T-helper 17 cell (primary cell): ENCODE data around the gene MKRN3. TPM values are rescaled to one million over a fixed set of nuclear protein-coding genes. Genes with fewer than 3 reads are reported as not detected.

Experiments used
- ATAC-seq: fragments of 150-1000 bp; cut with Tn5 transposase; 2 replicates; pipeline ENCODE4 v1.10.0; 2021; ENCODE audit warnings: mild to moderate bottlenecking, moderate library complexity
- DNase-seq, 3 donors: peaks; one replicate each; pipeline versions ENCODE4 v3.0.0 to v3.0.0-alpha.2; 2020 to 2021
- H3K9me3 ChIP-seq: one replicate; pipeline ENCODE4 v1.7.0; 2013; ENCODE audit warnings: low read length, mild to moderate bottlenecking; ENCODE audit not compliant: control insufficient read depth, poor library complexity, severe bottlenecking
- H3K27ac Mint-ChIP-seq: one replicate; pipeline ENCODE4 v1.8.0; 2022; ENCODE audit warnings: mild to moderate bottlenecking, moderate library complexity, mixed read lengths
- H3K27me3 Mint-ChIP-seq: one replicate; pipeline ENCODE4 v1.8.0; 2022; ENCODE audit warnings: mixed read lengths
- H3K36me3 Mint-ChIP-seq: one replicate; pipeline ENCODE4 v1.8.0; 2022; ENCODE audit warnings: low read depth, mixed read lengths
- H3K4me1 Mint-ChIP-seq: one replicate; pipeline ENCODE4 v1.8.0; 2022; ENCODE audit warnings: mild to moderate bottlenecking, mixed read lengths
- H3K4me3 Mint-ChIP-seq: one replicate; pipeline ENCODE4 v1.8.0; 2022; ENCODE audit warnings: mild to moderate bottlenecking, moderate library complexity, mixed read lengths
- total RNA-seq, 4 donors: library from RNA in 2 of 4; stranded (reverse) in 2 of 4; gene quantifications; one replicate each; pipeline ENCODE4 v1.2.3 and lab custom pipeline; 2022 to 2026

The MKRN3 gene
- total RNA-seq, 2 donors from 2014 or later: 0.55 to 0.86 TPM

GRCh38 chr15:23599053-23599452 lies 33.6 kb downstream of the MKRN3 start:
- Mint-ChIP-seq H3K4me1 (no peaks in the 10 kb centered on the region), H3K27me3 (no peaks in the 10 kb centered on the region), H3K4me3 (no peak overlapping the region), H3K36me3 (peaks cover 2% of the 10 kb centered on the region), H3K27ac (no peak overlapping the region)
- H3K9me3 ChIP-seq: no peaks in the 10 kb centered on the region
- DNase-seq: no peak
- no peak for ATAC-seq

DNA sequence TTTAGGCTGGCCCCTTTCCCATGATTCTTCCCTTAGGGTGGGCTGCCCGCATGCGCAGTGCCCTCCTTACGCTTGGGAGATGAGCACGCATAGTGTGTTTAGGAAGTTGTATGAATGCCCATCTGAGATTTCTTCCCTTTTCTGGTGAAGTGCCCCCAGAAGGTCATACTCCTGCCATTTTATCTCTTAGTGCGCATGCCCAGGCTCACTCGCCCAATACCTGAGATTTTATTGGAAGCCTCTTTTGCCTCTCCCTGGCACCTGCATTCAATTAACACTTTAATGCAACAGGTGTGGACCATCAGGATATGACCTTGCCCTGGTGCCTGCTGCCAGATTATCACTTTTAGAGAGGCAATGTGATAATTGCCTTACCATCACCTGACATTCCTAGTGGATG lies 36.6 kb downstream of the MKRN3 start:
- no peaks in the 10 kb centered on the region for H3K9me3 ChIP-seq
- H3K27me3 Mint-ChIP-seq: no peaks in the 10 kb centered on the region
- no peak for DNase-seq
- no peak for ATAC-seq
- H3K4me3 Mint-ChIP-seq: no peak overlapping the region
- H3K27ac Mint-ChIP-seq: no peak overlapping the region
- H3K4me1 Mint-ChIP-seq: no peaks in the 10 kb centered on the region
- no peaks in the 10 kb centered on the region for H3K36me3 Mint-ChIP-seq

DNA sequence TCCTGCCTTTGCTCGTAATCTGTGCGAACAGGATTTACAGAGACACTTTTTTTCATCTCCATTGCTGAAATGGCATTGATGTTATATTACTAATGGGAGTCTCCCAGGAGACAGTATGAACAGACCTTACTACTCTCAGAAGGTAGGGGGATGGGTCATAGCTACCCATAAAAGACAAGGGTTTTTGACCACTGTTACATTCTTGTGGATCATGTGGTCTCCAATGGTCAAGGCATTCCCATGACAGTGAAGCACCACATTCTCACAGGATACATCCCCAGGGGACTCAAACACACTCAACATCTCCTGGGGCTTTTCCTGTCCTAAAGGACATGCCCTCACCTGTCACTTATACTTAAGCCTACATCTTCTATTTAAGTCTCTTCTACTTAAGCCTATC lies 40.8 kb downstream of the MKRN3 start:
- no peaks in the 10 kb centered on the region for H3K9me3 ChIP-seq
- ATAC-seq (no peak), DNase-seq (no peak)
- Mint-ChIP-seq H3K4me1 (no peaks in the 10 kb centered on the region), H3K36me3 (no peaks in the 10 kb centered on the region), H3K27me3 (no peaks in the 10 kb centered on the region), H3K4me3 (no peak overlapping the region), H3K27ac (no peak overlapping the region)

- no peaks in the 10 kb centered on the region for H3K9me3 ChIP-seq
- no peaks in the 10 kb centered on the region for H3K4me1 Mint-ChIP-seq
- H3K27ac Mint-ChIP-seq: no peak overlapping the region
- no peaks in the 10 kb centered on the region for H3K36me3 Mint-ChIP-seq
- DNase-seq: no peak
- H3K4me3 Mint-ChIP-seq: no peak overlapping the region
- no peak for ATAC-seq
- no peaks in the 10 kb centered on the region for H3K27me3 Mint-ChIP-seq
Measured at GRCh38 chr15:23616536-23616935, 51.1 kb downstream of the MKRN3 start.

Other genes starting within 250 kb of the MKRN3 start
- gene GOLGA6L26, start 231.5 kb upstream of the MKRN3 start, total RNA-seq: not detected
- gene GOLGA8S, start 210.9 kb upstream of the MKRN3 start, total RNA-seq: under 1 TPM; 0.07 to 0.21 TPM
- gene GOLGA6L2, start 118.4 kb upstream of the MKRN3 start, total RNA-seq: not detected
- gene MAGEL2, start 82.2 kb downstream of the MKRN3 start, total RNA-seq: not detected
- not detected for gene NDN, start 121.6 kb downstream of the MKRN3 start, total RNA-seq